PFSK-1 (cell line): ENCODE data around the gene AMIGO3.

Source experiments
- FOXP2 ChIP-seq: optimal IDR thresholded peaks from 2 replicates; pipeline ENCODE3; 2011; ENCODE audit warnings: borderline replicate concordance, control low read depth, inconsistent platforms; ENCODE audit not compliant: insufficient read depth; ENCODE audit errors: extremely low read length, extremely low read depth
- POLR2AphosphoS5 ChIP-seq: IDR thresholded peaks from 2 replicates; pipeline ENCODE4 v1.6.1; 2012; ENCODE audit warnings: low read depth, mild to moderate bottlenecking, control low read depth, low read length, moderate library complexity
- REST ChIP-seq, 2 experiments: IDR thresholded peaks; 2 replicates each; pipeline versions ENCODE4 v1.6.1 to v1.8.0; 2011 to 2012; ENCODE audit warnings: low read depth in 2 of 2, low read length in 2 of 2, control low read depth in 1 of 2, inconsistent platforms in 1 of 2, mild to moderate bottlenecking in 1 of 2, moderate library complexity in 1 of 2; ENCODE audit not compliant: insufficient read depth in 1 of 2
- SIN3A ChIP-seq: IDR thresholded peaks from 2 replicates; pipeline ENCODE4 v1.6.1; 2012; ENCODE audit warnings: mild to moderate bottlenecking, low read length, moderate library complexity, borderline replicate concordance; ENCODE audit not compliant: insufficient read depth
- TAF1 ChIP-seq: IDR thresholded peaks from 2 replicates; pipeline ENCODE4 v1.6.1; 2012; ENCODE audit warnings: low read length, control low read depth, borderline replicate concordance; ENCODE audit not compliant: insufficient read depth

Gene AMIGO3

DNA sequence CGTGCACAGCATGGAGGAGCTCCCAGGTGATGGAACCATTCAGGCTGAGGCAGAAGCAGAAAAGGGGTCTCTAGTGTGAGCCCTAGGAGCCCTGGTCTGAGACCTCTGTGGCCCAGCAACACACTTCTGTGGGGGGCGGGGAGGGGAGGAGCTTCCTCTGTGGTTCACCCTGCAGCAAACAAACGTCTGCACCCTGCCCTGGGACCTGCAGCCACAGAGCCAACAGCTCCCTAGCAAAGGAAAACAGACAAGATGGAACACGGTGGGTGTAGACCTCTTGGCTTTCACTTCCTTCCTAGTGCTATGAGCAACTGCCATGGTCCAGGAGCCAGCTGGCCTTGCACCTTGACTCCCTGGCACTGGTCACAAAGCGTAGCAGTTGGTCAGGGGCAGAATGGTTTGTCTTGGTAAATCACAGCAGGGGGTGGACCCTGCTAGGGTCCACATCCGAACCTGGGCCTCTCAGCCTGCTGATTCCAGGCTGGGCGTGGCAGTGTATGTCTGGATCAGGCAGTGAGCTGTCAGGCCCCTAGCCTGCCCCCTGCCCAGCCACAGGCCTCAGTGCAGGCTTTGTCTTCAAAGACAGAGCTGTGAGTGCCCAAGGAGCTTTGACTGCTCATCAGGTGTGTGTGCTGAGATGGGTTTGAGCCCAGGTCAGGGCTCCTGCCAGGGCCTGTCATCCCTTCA lies 6.7 kb downstream of the AMIGO3 start:
- TF ChIP-seq REST (IDR thresholded peaks at IDR 0.05; ENCODE audit: insufficient read depth in 1 of 2, low read depth in 2 of 2, low read length in 2 of 2) (no peak), SIN3A (no peak), FOXP2 (no peak), POLR2AphosphoS5 (no peak), TAF1 (no peak)

DNA sequence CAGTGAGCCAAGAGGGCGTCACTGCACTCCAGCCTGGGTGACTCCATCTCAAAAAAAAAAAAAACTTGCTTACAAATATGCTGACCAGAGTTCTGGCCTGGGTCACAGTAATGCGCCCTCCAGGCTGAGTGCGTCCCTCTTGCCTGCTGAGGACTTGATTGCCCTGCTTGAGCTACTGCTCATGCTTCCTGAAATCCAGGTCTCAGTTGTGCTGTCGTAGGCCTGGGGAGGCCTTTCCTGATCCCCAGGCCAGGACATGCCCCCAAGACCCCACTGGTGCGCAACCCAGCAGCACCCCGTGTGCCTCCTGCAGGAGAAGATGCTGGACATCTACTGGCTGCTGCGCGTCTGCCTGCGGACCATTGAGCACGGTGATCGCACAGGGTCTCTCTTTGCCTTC lies 7.3 kb downstream of the AMIGO3 start:
- TF ChIP-seq FOXP2 (no peak), POLR2AphosphoS5 (no peak), REST (IDR thresholded peaks at IDR 0.05; ENCODE audit: insufficient read depth in 1 of 2, low read depth in 2 of 2, low read length in 2 of 2) (no peak), SIN3A (no peak), TAF1 (no peak)

DNA sequence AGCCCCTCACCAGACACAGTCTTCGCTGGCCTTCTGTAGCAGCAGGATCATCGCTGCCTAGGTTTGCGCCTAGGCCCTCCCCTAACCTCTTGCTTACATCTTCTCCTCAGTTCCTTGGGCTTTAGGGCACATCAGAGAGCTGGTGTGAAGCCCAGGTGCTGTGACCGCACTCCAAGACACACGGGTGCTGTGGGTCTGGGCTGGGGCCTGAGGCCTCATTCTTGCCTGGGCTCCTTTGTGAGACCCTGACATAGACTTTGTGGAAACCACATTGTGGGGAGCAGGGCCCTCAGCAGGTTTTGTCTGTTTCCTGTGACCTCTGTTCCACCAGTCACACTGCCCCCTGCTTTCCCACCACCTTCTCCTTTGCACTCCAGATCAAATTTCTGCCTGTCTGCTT lies 8.0 kb downstream of the AMIGO3 start:
- TF ChIP-seq FOXP2 (no peak), POLR2AphosphoS5 (no peak), TAF1 (no peak)

DNA sequence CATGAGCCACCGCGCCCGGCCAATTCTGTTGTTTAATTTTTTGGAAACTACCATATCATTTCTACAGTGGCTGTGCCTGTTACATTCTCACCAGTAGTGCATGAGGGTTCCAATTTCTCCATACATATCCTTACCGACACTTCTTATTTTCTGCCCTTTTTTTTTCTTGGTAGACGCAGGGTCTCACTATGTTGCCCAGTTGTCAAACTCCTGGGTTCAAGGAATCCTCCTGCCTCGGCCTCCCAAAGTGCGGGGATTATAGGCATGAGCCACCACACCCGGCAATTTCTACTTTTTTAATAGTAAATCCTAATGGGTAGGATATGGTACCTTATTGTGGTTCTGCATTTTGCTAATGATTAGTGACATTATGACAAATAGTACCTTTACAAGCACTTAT lies 9.6 kb downstream of the AMIGO3 start:
- TF ChIP-seq SIN3A (no peak), REST (IDR thresholded peaks at IDR 0.05; ENCODE audit: insufficient read depth in 1 of 2, low read depth in 2 of 2, low read length in 2 of 2) (no peak), FOXP2 (no peak), TAF1 (no peak), POLR2AphosphoS5 (no peak)

- TF ChIP-seq SIN3A (no peak), FOXP2 (no peak), POLR2AphosphoS5 (no peak), TAF1 (no peak), REST (IDR thresholded peaks at IDR 0.05; ENCODE audit: insufficient read depth in 1 of 2, low read depth in 2 of 2, low read length in 2 of 2) (no peak)
Measured at GRCh38 chr3:49707113-49707480, 12.4 kb downstream of the AMIGO3 start.
